NCI-H82 treated with DMSO at 0.1 percent for 48 hours (cell line): ENCODE measurements around the gene SCYL2.

Source experiments
- DNase-seq: peaks from one replicate; lab custom pipeline; 2025; ENCODE audit not compliant: unreplicated experiment; lab: John Stamatoyannopoulos, UW

The SCYL2 gene

GRCh38 chr12:100371146-100371545 is 104.2 kb downstream of the SCYL2 start:
- DNase-seq: no peak

GRCh38 chr12:100372853-100373640 is 106.1 kb downstream of the SCYL2 start:
- DNase-seq: no peak

- no peak for DNase-seq
Measured at GRCh38 chr12:100375038-100375735, 108.2 kb downstream of the SCYL2 start.

- DNase-seq: no peak
Measured at GRCh38 chr12:100376161-100376560, 109.2 kb downstream of the SCYL2 start.

GRCh38 chr12:100381379-100381778 is 114.4 kb downstream of the SCYL2 start:
- DNase-seq: no peak

- no peak for DNase-seq
Measured at GRCh38 chr12:100382338-100382737, 115.4 kb downstream of the SCYL2 start.

- no peak for DNase-seq
Measured at GRCh38 chr12:100383586-100384558, 116.9 kb downstream of the SCYL2 start.

GRCh38 chr12:100384559-100384935 is 117.6 kb downstream of the SCYL2 start:
- DNase-seq: no peak

GRCh38 chr12:100388382-100388781 is 121.4 kb downstream of the SCYL2 start:
- DNase-seq: no peak
